GM12878 (cell line): ENCODE results near the gene DACH1. TPM values are rescaled to one million over a fixed set of nuclear protein-coding genes. Genes with fewer than 3 reads are reported as not detected.

Experiments used
- ATAC-seq: fragments of 200-7000 bp; cut with Tn5 transposase; 3 replicates; pipeline ENCODE4 v1.9.1; 2020; ENCODE audit warnings: mild to moderate bottlenecking, moderate library complexity
- BruUV-seq: library from RNA; stranded (reverse); fragments of 400-500 nt; replicated peaks from 2 replicates; lab custom pipeline; 2021; lab: Mats Ljungman, UMichigan
- CTCF ChIA-PET: fragments of 300-600 bp; sonication (Branson Sonifier 250); formaldehyde crosslinking; extraction: SDS; loops from one replicate; lab custom pipeline; 2021; ENCODE audit warnings: inconsistent platforms; lab: Yijun Ruan, JAX
- POLR2A ChIA-PET: fragments of 350-600 bp; formaldehyde crosslinking; extraction: SDS; loops from one replicate; lab custom pipeline; 2021; ENCODE audit warnings: inconsistent platforms; lab: Charles Lee
- RAD21 ChIA-PET: fragments of 300-600 bp; sonication (Branson Sonifier 250); formaldehyde crosslinking; loops from one replicate; lab custom pipeline; 2023; ENCODE audit warnings: antibody characterized with exemption; ENCODE audit not compliant: unreplicated experiment; lab: Charles Lee
- SMC1A ChIA-PET: fragments of 300-600 bp; sonication (Branson Sonifier 250); formaldehyde crosslinking; loops from one replicate; lab custom pipeline; 2023; ENCODE audit not compliant: unreplicated experiment, uncharacterized antibody; lab: Charles Lee
- DNase-seq: peaks from one replicate; pipeline ENCODE4 v3.0.0-alpha.2; 2011; ENCODE audit warnings: low read depth, low spot score
- FAIRE-seq: peaks from 3 replicates; lab custom pipeline; 2011; peaks lifted over from hg19 to GRCh38; lab: Jason Lieb, UNC
- H2AFZ ChIP-seq: 2 replicates; pipeline ENCODE4 v1.6.0; 2011; ENCODE audit warnings: low read depth, low read length, control low read depth; ENCODE audit not compliant: control insufficient read depth
- H3K27ac ChIP-seq: 2 replicates; pipeline ENCODE4 v1.5.1; 2011; ENCODE audit warnings: control low read depth; ENCODE audit not compliant: control insufficient read depth, insufficient read depth
- H3K27me3 ChIP-seq, 2 experiments: replicated peaks in 1 of 2; 2 replicates each; pipeline versions ENCODE4 v1.6.0 to v1.6.1; 2011; ENCODE audit warnings: low read length in 1 of 2; ENCODE audit not compliant: control insufficient read depth in 2 of 2, insufficient read depth in 2 of 2
- H3K36me3 ChIP-seq, 2 experiments: 2 replicates each; pipeline ENCODE4 v1.5.1; 2011; ENCODE audit warnings: low read length in 1 of 2; ENCODE audit not compliant: control insufficient read depth in 2 of 2, insufficient read depth in 2 of 2
- H3K4me1 ChIP-seq: 2 replicates; pipeline ENCODE4 v1.6.1; 2011; ENCODE audit warnings: mild to moderate bottlenecking, low read length, moderate library complexity, mixed read lengths; ENCODE audit not compliant: control insufficient read depth, insufficient read depth
- H3K4me2 ChIP-seq: 2 replicates; pipeline ENCODE4 v1.6.0; 2011; ENCODE audit warnings: control low read depth; ENCODE audit not compliant: control insufficient read depth, insufficient read depth
- H3K4me3 ChIP-seq: fragments of 200-600 bp; sonication (generic); 2 replicates; pipeline ENCODE4 v1.5.1; 2016
- H3K79me2 ChIP-seq: 2 replicates; pipeline ENCODE4 v1.6.0; 2011; ENCODE audit warnings: low read length; ENCODE audit not compliant: control insufficient read depth, insufficient read depth
- H3K9ac ChIP-seq: 2 replicates; pipeline ENCODE4 v1.8.0; 2011; ENCODE audit warnings: low read length, control low read depth, mixed read lengths; ENCODE audit not compliant: control insufficient read depth, insufficient read depth
- H3K9me3 ChIP-seq: replicated peaks from 3 replicates; pipeline ENCODE4 v1.5.1; 2011; ENCODE audit warnings: mild to moderate bottlenecking, low read length; ENCODE audit not compliant: control insufficient read depth, insufficient read depth
- H4K20me1 ChIP-seq: 2 replicates; pipeline ENCODE4 v1.6.0; 2011; ENCODE audit not compliant: control insufficient read depth, insufficient read depth
- ATF3 ChIP-seq: IDR thresholded peaks from 2 replicates; pipeline ENCODE4 v1.6.1; 2011; ENCODE audit warnings: low read depth, mild to moderate bottlenecking, low read length, moderate library complexity, borderline replicate concordance; ENCODE audit errors: extremely low read depth
- BHLHE40 ChIP-seq, 2 experiments: fragments of 450-650 bp in 1 of 2; IDR thresholded peaks; 2 replicates each; pipeline ENCODE4 v1.6.1; 2011 to 2017; ENCODE audit warnings: low read depth in 2 of 2, borderline replicate concordance in 1 of 2, improper control_type of control experiment in 1 of 2, low read length in 1 of 2, mild to moderate bottlenecking in 1 of 2
- CUX1 ChIP-seq: IDR thresholded peaks from 2 replicates; pipeline ENCODE4 v1.6.1; 2012; ENCODE audit warnings: improper control_type of control experiment, low read depth, low read length; ENCODE audit not compliant: insufficient replicate concordance
- LARP7 ChIP-seq: fragments of 450-650 bp; IDR thresholded peaks from 2 replicates; pipeline ENCODE4 v1.6.1; 2017; ENCODE audit warnings: mild to moderate bottlenecking
- NR2C1 ChIP-seq: fragments of 450-650 bp; IDR thresholded peaks from 2 replicates; pipeline ENCODE4 v1.6.1; 2017; ENCODE audit warnings: antibody characterized with exemption, mild to moderate bottlenecking, moderate library complexity
- PRDM15 ChIP-seq: fragments of 450-650 bp; formaldehyde crosslinking; IDR thresholded peaks from 2 replicates; pipeline ENCODE4 v1.4.0; 2020; ENCODE audit warnings: mild to moderate bottlenecking, moderate library complexity
- ZNF24 ChIP-seq: fragments of 450-650 bp; IDR thresholded peaks from 2 replicates; pipeline ENCODE4 v1.6.1; 2017; ENCODE audit warnings: antibody characterized with exemption, mild to moderate bottlenecking
- WGBS: methylation state at CpG from one replicate; pipeline ENCODE4 v1.1.6; 2016; ENCODE audit warnings: low lambda C conversion rate; ENCODE audit not compliant: insufficient replicate concordance, insufficient coverage; ENCODE audit errors: missing lambda C conversion rate; 5-methylcytosine and 5-hydroxymethylcytosine counted together
- in situ Hi-C: fragments of 300-500 bp; cut with MboI; formaldehyde crosslinking; loops from 9 replicates; pipeline ENCODE4 v1.14.3; 2018; ENCODE audit warnings: mixed read lengths
- intact Hi-C: fragments of 100-400 bp; cut with micrococcal nuclease; formaldehyde crosslinking; loops from one replicate; pipeline ENCODE4 v1.14.2; 2022; ENCODE audit not compliant: unreplicated experiment
- polyA plus RNA-seq, 11 experiments: library from polyadenylated mRNA; depleted of rRNA in 4 of 11; unstranded in 6 of 11; stranded (reverse) in 5 of 11; fragments of >200 nt; fragmentation: Nextera tagmentation in 4 of 11; fragmentation: Illumina TruSeq in 1 of 11; extraction: Ambion mirVana in 4 of 11; extraction: Trizol in 1 of 11; gene quantifications; 1 replicate in 1 of 11; 2 replicates in 10 of 11; pipeline versions ENCODE4 v1.2.1 to v1.2.3, GENCODE V29; 2011 to 2016; ENCODE audit warnings: inconsistent platforms in 2 of 11, missing spikeins in 2 of 11, low read depth in 1 of 11
- total RNA-seq, 4 experiments: library from RNA; depleted of rRNA in 3 of 4; stranded (reverse); fragments of >200 nt in 3 of 4; fragmentation: Illumina TruSeq in 1 of 4; extraction: Trizol in 1 of 4; gene quantifications; 2 replicates each; pipeline versions ENCODE4 v1.2.1 to v1.2.3, GENCODE V29; 2013 to 2021

The DACH1 gene
- total and polyA plus RNA-seq, 10 of the 15 experiments (the other 5 are each of a cell fraction or from before 2014, with no cell fraction given), result 0.05 TPM; not detected in 9

- H3K36me3 ChIP-seq, result no peaks in the 10 kb centered on the region
- no peak overlapping the region for H3K4me2 ChIP-seq
- no peak overlapping the region for H3K4me3 ChIP-seq
- CTCF ChIA-PET, result no interaction called here
- DNase-seq (no peak), FAIRE-seq (no peak)
- POLR2A ChIA-PET, result no interaction called here
- no peak overlapping the region for H3K27ac ChIP-seq
- WGBS, result 24% methylated on average over 2 of the region's 2 CpGs
- H3K9ac ChIP-seq, result no peak overlapping the region
- RAD21 ChIA-PET, result no interaction called here
- no peak overlapping the region for H2AFZ ChIP-seq
- H4K20me1 ChIP-seq, result no peaks in the 10 kb centered on the region
- TF ChIP-seq ZNF24 (no peak), ATF3 (no peak), BHLHE40 (IDR thresholded peaks at IDR 0.05; ENCODE audit: borderline replicate concordance in 1 of 2, low read depth in 2 of 2, low read length in 1 of 2) (no peak), PRDM15 (no peak), NR2C1 (no peak), CUX1 (no peak), LARP7 (no peak)
- TF ChIP-seq, all 136 proteins: peak for 0
- H3K9me3 ChIP-seq, result no peaks in the 10 kb centered on the region
- no peak for ATAC-seq
- no TSS peak for BruUV-seq
- intact Hi-C loops (no loop called here), in situ Hi-C loops (no loop called here)
- no peaks in the 10 kb centered on the region for H3K27me3 ChIP-seq
- SMC1A ChIA-PET, result no interaction called here
- H3K79me2 ChIP-seq, result no peaks in the 10 kb centered on the region
- no peaks in the 10 kb centered on the region for H3K4me1 ChIP-seq
Measured at GRCh38 chr13:71517004-71517403, 350.0 kb downstream of the DACH1 start.
